Measurements from ENCODE around the gene RNF125.
"Not testable (repeated sequence)": the region's sequence is repeated elsewhere in the genome, so short reads cannot be mapped to it uniquely, and the experiment has no call there.

Gene RNF125

GRCh38 chr18:32026491-32027086 lies 8.0 kb downstream of the RNF125 start:
- no peak for DNase-seq

- no peak for DNase-seq
These were observed 10.9 kb downstream of the RNF125 start for GRCh38 chr18:32029558-32029957.

- DNase-seq, result no peak
These were observed 14.0 kb downstream of the RNF125 start for GRCh38 chr18:32032609-32033008.

- DNase-seq, result no peak
These were observed 18.0 kb downstream of the RNF125 start for GRCh38 chr18:32036506-32037180.

- no peak for DNase-seq
These were observed 19.0 kb downstream of the RNF125 start for GRCh38 chr18:32037616-32038015.

- DNase-seq, result no peak
These were observed 22.3 kb downstream of the RNF125 start for GRCh38 chr18:32040936-32041335.

- DNase-seq, result no peak
These were observed 23.7 kb downstream of the RNF125 start for GRCh38 chr18:32042337-32042736.

GRCh38 chr18:32048507-32049091 lies 30.0 kb downstream of the RNF125 start:
- no peak for DNase-seq

- no peak for DNase-seq
These were observed 31.0 kb downstream of the RNF125 start for GRCh38 chr18:32049393-32050171.

GRCh38 chr18:32056613-32057358 lies 38.2 kb downstream of the RNF125 start:
- no peak for DNase-seq

GRCh38 chr18:32057624-32058165 lies 39.1 kb downstream of the RNF125 start:
- DNase-seq, result no peak

- no peak for DNase-seq
These were observed 41.4 kb downstream of the RNF125 start for GRCh38 chr18:32060026-32060425.

- DNase-seq, result no peak
These were observed 48.9 kb downstream of the RNF125 start for GRCh38 chr18:32067375-32068167.

GRCh38 chr18:32072321-32072720 lies 53.7 kb downstream of the RNF125 start:
- no peak for DNase-seq

GRCh38 chr18:32074206-32074605 lies 55.6 kb downstream of the RNF125 start:
- no peak for DNase-seq

- no peak for DNase-seq
These were observed 60.2 kb downstream of the RNF125 start for GRCh38 chr18:32078845-32079244.

GRCh38 chr18:32081881-32082280 lies 63.3 kb downstream of the RNF125 start:
- no peak for DNase-seq

- DNase-seq, result no peak
These were observed 65.2 kb downstream of the RNF125 start for GRCh38 chr18:32083781-32084180.

- no peak for DNase-seq
These were observed 68.3 kb downstream of the RNF125 start for GRCh38 chr18:32086881-32087280.

GRCh38 chr18:32090831-32091230 lies 72.2 kb downstream of the RNF125 start:
- not testable (repeated sequence) for DNase-seq

- DNase-seq, result no peak
These were observed 72.7 kb downstream of the RNF125 start for GRCh38 chr18:32091325-32091723.
